HG02623 (cell line): ENCODE data around the gene TAF9B.
"Not testable (repeated sequence)": the region's sequence is repeated elsewhere in the genome, so short reads cannot be mapped to it uniquely, and the experiment has no call there.

Experiments
- ATAC-seq: cut with Tn5 transposase; IDR thresholded peaks from one replicate; pipeline ENCODE4 v1.9.1; 2021; ENCODE audit warnings: moderate library complexity; ENCODE audit not compliant: unreplicated experiment

Gene TAF9B, protein sequence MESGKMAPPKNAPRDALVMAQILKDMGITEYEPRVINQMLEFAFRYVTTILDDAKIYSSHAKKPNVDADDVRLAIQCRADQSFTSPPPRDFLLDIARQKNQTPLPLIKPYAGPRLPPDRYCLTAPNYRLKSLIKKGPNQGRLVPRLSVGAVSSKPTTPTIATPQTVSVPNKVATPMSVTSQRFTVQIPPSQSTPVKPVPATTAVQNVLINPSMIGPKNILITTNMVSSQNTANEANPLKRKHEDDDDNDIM

DNA sequence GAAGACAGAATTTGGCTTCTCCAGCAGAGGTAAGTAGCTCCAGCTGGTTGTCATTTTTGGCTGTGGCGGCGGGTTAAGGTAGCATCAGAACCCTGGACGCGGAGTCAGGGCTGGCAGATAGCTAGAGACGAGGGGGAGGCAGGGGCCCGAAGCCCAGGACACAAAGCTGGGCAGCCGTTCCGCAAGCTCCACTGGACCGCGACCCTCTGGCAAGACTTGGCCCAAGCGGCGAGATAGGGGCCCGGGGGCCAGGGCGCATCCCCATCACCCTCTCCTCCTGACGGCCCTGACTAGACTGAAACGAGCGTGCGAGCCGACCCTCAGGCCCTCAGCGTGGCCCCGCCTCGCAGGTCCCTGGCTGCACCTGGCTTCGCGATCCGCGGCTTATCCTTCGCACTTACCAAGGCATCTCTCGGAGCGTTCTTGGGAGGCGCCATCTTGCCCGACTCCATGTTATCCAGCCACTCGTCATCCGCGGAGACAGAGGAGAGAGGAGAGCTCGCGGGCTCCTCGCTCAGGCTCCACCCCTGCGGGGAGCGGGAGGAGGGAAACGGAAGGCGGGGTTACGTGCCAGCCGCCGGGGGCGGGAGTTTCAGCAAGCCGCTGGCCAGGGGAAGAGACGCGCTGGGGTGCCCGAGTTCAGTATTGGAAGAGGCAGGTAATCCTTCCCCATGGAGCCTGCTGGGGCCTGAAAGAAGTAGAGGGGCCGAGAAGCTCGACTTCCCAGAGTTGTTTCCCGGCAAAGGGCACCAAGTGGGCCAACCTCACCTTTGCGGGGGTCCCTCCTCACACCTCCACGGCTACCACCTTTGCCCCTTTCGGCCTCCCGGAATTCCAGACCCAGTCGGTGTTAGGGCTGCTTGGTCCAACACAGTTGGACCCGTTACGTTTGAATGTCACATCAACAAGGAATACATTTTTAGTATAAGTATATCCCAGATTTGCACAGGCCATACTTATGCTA, at the start of gene TAF9B:
Gene TAF9B, minus strand, starts transcription at position 491 of the 964 bp plus-strand sequence. Its CDS starts 39 bp downstream, at position 452.
- ATAC-seq: peak; percentile 92

DNA sequence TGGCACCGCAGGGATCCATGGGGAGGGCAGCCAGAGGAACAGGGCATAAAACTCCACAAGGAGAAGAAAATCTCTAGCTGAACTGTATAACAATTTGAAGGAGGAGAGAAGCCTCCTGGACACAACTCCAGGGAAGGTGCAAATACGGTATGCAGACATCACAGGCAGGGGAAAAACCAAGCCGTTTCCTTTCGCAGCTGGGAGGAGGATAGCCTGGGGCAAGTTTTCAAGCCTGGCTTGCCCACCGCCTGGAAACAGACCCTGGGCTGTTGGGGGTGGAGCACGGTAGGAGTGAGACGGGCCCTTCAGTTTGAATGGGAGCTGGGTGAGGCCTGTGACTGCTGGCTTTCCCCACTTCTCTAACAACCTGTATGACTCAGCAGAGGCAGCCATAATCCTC, 43.4 kb upstream of the TAF9B start:
- ATAC-seq: no peak

DNA sequence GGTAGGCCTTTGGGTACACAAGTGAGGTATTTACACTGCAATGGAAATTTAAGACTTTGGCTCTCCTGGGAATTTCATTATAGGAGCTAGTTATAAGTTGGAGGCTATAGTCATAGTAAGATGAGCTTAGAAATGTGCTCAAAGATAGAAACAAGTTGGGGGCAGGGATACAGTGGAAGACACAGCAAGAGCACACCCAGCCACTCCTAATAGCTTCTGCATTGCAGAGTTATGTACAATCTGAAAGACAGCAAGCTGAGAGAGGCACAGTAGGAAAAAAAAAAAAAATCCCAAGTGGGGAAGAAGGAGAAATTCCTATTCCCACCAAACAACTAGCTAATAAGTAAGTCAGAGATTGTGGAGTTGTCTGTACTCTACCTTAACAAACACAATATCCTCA, 41.9 kb upstream of the TAF9B start:
- no peak for ATAC-seq

DNA sequence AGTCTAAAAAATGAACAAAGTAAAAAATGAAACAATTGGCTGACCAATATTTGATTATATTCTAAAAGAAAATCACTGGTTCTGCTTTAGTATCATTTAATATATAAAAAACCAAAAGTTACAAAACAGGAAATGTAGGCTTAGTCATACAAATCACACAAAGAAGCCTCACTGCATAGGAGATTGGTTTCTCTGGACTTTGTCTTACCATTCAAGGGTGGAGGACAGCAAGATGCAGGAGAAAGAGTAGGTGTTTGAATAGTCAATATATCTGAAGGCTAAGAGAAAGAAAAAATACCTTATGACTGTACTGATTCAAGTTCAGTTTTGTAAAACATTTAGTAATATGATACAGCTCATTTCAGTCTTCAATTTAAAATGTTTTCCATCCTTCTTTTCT, 28.6 kb upstream of the TAF9B start:
- ATAC-seq: no peak

DNA sequence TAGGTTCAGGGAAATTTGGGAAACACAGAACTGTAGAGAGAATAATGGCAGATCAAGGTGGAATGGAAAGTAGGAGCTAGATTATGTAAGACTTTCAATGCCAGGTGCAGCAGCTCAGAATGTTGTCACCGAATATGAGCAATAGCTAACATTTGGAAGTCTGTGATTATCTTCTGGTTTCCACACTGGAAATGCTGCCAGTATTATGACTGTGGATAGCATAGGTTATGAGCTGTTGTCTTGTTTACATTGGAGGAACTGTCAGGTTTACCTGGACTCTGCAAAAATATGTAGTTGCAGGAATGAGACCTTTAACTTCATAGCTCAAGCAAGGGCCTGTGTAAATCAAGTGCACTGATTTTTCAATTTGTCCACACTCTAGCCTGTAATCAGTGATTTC, 26.0 kb upstream of the TAF9B start:
- no peak for ATAC-seq

DNA sequence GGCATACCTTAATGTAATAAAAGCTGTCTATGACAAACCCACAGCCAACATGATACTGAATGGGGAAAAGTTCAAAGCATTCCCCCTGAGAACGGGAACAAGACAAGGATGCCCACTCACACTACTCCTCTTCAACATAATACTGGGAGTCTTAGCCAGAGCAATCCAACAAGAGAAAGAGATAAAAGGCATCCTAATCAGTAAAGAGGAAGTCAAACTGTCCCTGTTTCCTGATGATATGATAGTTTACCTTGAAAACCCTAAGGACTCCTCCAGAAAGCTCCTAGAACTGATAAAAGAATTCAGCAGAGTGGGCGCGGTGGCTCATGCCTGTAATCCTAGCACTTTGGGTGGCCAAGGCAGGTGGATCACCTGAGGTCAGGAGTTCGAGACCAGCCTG, 23.7 kb upstream of the TAF9B start:
- ATAC-seq: not testable (repeated sequence)

DNA sequence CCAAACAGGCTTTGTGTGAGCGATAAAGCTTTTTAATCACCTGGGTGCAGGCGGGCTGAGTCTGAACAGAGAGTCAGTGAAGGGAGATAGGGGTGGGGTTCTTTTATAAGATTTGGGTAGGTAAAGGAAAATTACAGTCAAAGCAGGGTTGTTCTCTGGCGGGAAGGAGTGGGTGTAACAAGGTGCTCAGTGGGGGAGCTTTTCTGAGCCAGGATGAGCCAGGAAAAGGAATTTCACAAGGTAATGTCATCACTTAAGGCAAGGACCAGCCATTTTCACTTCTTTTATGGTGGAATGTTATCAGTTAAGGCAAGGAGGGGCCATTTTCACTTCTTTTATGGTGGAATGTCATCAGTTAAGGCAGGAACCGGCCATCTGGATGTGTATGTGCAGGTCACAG, 21.3 kb upstream of the TAF9B start:
- not testable (repeated sequence) for ATAC-seq

DNA sequence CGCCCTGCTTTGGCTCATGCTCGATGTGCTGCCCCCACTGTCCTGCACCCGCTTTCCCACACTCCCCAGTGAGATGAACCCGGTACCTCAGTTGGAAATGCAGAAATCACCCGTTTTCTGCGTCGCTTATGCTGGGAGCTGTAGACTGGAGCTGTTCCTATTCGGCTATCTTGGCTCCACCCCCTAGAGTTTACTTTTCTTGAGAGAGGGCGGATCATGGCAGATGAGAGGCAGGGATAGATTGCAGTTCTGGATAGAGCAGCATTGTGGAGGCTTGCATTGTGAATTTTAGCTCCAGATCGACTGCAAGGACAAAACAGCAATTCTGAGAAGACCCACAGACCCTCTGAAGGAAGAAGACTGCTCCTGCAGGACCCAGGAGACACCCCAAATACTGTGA, 18.4 kb upstream of the TAF9B start:
- not testable (repeated sequence) for ATAC-seq

DNA sequence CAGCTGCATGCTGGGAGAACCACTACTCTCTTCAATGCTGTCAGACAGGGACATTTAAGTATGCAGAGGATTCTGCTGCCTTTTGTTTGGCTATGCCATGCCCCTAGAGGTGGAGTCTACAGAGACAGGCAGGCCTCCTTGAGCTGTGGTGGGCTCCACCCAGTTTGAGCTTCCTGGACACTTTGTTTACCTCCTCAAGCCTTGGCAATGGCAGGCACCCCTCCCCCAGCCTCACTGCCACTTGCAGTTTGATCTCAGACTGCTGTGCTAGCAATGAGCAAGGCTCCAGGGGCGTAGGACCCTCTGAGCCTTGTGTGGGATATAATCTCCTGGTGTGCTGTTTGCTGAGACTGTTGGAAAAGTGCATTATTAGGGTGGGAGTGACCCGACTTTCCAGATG, 17.9 kb upstream of the TAF9B start:
- ATAC-seq: not testable (repeated sequence)

DNA sequence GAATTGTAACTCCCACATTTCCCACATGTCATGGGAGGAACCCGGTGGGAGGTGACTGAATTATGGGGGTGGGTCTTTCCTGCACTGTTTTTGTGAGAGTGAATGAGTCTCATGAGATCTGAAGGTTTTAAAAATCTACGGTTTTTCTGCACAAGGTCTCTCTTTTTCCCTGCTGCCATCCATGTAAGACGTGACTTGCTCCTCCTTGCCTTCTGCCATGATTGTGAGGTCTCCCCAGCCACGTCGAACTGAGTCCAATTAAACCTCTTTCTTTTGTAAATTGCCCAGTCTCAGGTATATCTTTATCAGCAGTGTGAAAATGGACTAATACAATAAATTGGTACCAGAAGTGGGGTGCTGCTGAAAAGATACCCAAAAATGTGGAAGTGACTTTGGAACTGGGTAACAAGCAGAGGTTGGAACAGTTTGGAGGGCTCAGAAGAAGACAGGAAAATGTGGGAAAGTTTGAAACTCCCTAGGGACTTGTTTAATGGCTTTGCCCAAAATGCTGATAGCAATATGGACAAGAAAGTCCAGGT, 7.6 kb upstream of the TAF9B start:
- not testable (repeated sequence) for ATAC-seq

DNA sequence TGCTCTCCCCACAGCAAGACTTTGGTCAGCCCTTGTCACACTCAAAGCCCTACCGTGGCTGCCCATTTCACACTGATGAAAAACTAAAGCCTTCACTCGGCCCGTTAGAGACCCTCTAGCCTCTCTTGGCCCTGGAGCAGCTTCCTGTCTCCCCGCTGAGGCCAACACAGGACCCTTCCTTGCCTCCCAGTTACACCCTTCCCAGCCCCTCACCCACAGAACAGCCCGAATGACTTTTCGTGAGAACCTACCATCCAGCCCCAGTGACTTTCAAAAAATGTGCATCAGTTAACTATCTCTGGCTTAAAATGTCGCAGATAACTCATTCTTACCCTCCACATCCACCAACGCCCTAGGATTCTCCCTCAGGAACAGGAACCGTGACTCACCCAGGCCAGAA, 756 bp upstream of the TAF9B start:
- ATAC-seq: no peak

DNA sequence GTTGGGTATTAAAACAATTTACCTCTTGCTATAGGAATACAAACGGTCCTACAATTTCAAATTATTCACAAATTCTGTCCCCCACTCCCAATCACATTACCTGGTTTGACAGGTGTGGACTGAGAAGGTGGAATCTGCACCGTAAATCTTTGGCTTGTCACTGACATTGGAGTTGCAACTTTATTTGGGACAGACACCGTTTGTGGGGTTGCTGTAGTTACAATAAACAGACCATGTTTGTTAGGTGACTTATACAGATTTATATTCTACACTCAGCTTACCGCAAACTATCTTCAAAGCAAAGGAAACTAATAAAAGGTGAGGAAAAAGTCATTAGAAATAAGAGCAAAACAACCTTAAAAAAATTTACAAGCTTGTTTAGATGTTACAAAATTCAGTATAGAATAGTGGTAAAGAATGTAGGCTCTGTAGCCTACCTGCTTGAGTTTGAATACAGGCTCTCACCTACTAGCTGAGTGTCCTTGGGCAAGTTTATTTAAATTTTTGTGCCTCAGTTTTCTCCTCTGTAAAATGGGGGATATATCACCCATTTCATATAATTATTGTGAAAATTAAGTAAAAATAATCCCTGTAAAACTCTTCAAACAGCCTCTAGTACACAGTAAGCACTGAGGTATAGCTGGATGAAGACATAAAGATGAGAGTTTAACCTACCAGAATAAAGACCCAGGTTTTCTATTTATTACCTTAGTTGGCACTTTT, 6.1 kb downstream of the TAF9B start:
- no peak for ATAC-seq

DNA sequence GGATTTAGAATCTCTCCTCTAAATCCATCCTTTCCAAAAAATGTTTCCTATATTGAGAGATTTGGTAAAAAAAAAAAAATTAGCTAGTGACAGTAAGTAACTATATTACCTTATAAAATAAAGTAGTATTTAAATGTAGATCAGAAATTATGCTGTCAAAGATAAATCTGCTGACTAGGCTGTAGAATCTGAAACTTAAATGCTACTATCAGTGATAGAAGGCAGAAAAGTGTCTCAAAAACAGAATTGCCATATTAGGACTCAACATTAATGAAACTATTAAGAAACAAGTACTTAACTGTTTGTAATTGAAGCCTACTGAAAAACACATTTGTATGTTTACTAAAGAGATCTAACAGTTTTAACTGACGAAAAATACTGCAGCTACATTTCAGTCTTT, 8.3 kb downstream of the TAF9B start:
- ATAC-seq: no peak

DNA sequence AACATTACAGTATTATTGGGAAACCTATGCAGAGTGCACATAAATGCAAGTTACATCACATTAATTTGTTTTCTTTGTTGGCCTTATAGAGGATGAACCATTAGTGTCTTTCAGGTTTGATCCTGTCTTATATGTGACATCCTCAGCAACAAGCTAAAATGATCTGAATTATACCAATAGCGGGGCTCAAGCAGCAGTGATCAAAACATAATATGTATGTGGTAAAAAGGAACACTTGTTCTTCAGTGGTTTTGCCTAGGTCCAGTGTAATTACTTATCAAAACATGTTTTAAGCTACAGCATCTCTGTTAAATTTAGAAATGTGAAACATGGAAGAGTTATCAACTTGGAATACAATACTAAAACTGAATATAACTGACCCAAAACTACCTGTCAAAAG, 9.1 kb downstream of the TAF9B start:
- ATAC-seq: no peak

DNA sequence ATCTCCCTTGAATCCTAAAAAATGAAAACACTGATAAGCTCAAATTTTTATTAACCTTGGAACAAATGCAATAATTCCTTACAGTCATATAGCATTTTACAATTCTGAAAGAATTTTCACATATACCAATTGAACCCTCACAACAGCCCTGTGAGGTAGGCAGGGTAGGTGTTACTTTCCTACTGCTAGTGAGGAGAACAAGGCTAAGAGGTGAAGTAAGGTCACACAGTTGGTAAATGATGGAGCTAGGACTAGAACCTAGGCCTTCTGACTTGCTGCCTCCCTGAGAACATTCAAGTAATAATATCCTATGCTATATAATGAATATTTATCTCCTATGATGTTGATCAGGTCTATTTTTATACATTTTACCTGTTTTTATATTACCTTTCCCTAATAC, 9.7 kb downstream of the TAF9B start:
- no peak for ATAC-seq

DNA sequence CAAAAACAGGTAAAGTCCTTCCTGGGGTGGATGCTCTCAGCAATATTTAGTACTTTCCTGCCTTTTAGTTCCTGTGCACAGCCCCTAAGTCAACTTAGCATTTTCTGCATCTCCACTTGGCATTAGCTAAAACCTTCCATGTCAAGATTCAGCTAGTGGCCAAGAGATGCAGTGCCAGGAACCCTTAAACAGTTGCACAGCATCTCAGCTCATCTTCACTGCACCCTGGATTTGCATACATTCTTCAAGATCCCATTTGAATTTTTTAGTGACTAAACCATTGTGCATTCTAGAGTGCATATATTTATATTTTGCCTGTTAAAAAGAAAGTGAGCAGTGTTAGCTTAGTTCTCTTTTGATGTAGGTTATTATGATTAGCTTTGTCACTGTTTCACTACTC, 13.7 kb downstream of the TAF9B start:
- not testable (repeated sequence) for ATAC-seq

DNA sequence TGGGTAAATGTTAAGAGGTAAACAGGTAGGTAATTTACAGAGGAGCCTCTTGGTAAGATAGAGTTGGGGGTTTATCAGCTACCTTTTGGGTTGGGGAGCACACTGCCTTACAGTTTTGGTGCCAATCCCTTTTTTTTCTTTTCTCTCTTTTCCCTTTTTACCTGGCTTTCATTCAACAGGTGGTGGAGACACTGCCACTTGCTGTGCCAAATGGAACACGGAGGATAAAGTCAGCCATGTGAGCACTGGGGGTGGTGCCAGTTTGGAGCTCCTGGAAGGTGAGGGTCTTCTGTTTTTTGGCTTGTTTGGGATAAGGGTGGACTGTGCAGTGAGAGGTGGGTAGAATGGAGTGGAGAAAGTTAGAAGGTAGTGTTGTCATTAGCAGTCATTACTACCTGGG, 14.3 kb downstream of the TAF9B start:
- no peak for ATAC-seq

DNA sequence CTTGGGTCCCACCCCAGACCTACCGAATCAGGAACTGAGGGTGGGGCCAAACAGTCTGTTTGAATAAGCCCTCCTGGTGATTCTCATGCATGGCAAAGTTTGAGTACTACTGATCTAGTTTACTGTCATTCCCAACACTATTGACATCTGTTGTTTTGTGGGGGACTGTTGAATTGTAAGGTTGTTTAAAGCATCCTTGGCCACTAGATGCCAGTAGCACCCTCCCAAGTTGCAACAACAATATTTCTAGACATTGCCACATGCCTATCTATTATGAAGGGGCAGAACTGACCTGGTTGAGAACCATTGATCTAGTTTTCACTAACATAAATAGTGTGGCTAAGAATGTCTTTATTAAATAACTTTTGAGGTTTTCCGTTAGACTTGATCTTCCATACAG, 15.1 kb downstream of the TAF9B start:
- ATAC-seq: no peak

DNA sequence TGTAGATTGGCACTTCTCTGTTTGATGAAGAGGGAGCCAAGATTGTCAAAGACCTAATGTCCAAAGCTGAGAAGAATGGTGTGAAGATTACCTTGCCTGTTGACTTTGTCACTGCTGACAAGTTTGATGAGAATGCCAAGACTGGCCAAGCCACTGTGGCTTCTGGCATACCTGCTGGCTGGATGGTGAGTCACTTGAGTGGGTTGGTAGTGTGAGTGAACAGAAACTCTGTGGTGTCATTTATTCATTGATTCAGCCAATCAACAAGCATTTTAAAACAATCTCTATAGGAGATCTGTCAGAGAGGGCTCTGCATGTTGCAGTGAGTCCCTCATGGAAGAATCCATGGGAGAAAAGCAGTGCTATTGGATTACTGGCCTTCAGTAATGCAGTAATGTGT, 16.3 kb downstream of the TAF9B start:
- ATAC-seq: no peak

DNA sequence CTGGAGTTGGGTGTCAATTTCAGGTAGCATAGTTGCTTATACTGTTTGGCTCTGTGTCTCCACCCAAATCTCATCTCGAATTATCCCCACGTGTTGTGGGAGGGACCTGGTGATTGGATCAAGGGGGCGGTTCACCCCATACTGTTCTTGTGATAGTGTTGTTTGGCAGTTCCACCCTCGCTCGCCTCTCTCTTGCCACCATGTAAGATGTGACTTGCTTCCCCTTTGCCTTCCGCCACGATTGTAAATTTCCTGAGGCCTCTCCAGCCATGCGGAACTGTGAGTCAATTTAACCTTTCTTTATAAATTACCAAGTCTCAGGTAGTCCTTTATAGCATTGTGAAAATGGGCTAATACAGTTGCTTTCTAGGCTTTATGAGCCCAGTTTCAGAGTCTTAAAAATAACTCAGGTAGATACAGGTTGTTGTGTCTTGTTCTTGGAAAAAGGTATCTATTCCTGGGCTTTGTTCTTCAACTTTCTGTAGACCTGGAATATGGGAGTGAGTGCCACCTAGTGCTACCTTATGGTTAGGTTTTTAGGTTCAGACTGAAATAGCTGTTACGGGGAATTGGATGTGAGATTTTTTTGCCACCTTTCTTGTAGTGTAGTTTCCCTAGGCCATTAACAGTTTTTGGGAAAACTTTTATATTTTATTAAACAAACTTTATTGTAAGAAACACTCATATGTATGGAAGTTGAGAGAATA, 19.8 kb downstream of the TAF9B start:
- ATAC-seq: no peak

DNA sequence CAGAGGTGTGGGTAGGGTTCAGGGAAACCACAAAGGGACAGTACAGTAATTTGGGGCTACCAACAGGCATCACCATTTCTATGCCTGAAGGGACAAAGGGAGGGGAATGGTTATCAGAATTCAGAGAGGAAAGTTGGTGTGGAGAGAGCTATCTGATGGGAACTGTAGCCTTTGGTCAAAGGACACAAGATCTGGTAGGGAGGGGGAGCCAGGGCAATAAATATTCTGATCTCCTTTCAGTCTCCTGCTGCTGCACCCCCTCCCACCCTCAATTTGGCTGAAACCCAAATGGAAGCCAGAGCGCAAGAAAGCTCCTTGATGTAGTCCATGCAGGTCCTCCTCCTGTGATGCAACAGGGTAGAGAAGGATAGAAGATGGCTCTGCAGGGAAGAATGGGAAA, 20.8 kb downstream of the TAF9B start:
- ATAC-seq: no peak
